GM21526 (cell line): ENCODE data around the gene VSTM5.
A peak's percentile ranks its signal among the peaks of the same experiment; 100 is the strongest.
"Not testable (repeated sequence)": the region's sequence is repeated elsewhere in the genome, so short reads cannot be mapped to it uniquely, and the experiment has no call there.

ENCODE experiments used
- ATAC-seq: cut with Tn5 transposase; IDR thresholded peaks from one replicate; pipeline ENCODE4 v1.9.1; 2021; ENCODE audit warnings: moderate library complexity; ENCODE audit not compliant: unreplicated experiment, low FRiP score

Gene VSTM5

GRCh38 chr11:93801366-93801765 lies 49.1 kb downstream of the VSTM5 start:
- no peak for ATAC-seq

- ATAC-seq = no peak
Observed at GRCh38 chr11:93796441-93797231, 53.8 kb downstream of the VSTM5 start.

DNA sequence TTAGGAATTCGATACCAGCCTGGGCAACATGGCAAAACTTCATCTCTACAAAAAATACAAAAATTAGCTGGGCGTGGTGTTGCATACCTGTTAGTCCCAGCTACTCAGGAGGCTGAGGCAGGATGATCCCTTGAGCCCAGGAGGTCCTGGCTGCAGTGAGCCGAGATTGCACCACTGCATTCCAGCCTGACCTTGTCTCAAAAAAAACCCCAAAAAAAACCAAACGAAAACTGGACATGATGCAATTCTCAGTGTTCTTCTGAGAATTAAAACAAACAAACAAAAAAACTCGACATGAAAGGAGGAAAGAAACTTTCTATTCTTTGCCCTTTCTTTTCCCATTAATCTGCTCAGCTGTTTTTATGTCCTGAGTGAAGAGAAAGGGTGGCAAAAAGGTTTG lies 58.9 kb downstream of the VSTM5 start:
- ATAC-seq = no peak

DNA sequence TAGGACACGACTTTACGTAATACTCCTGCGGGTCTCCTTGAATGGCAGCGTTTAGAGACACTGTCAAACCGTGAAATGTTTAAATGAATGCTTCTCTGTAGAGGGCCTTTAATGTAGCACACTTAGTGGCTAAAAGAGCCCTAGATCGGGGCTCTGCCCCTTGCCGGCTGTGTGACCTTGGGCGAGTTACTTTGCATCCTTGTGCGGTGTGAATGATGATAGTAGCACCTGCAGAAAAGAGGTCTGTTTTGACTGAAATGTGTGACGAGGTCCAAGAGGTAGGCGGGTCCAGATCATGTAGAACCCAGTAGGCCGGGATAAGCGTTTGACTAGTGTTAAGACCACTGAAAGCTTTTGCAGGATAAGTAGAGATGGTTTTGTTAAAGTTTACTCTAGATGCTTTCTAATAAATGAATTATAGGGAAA lies 65.5 kb downstream of the VSTM5 start:
- peak; percentile 37 for ATAC-seq

DNA sequence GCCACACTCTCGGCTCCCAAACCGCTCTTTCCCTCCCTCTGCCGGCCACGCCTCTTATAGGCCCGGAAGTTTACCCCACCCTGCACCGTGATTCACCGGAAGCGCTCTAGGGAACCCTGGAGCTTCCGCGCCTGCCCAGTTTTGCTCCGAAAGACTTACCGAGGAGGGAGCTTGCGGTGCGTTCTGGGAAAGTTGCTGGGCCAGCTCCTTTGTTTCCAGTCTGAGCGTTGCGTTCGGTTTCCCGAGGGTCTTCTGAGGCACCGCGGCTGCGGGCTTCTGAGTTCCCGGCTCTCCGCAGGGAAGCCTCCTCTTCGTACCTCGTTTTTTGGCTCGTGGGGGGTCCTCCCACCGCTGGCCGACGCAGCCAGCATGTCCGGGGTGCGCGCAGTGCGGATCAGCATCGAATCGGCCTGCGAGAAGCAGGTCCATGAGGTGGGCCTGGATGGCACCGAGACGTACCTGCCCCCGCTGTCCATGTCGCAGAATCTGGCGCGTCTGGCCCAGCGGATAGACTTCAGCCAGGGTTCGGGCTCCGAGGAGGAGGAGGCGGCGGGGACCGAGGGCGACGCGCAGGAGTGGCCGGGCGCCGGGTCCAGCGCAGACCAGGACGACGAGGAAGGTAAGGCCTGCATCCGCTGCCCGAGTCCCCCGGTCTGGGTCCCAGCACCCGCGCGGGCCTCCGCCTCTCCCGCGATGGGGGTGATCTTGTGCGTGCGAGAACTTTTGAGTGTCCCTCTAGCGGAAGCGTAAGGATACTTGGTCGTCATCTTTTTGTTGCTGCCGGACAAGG lies 66.1 kb downstream of the VSTM5 start, which contains the start of gene MED17:
MED17 (plus strand) TSS at position 138 of the 790 bp plus-strand sequence; CDS start at position 370, 232 bp downstream.
- peak; percentile 97 for ATAC-seq

DNA sequence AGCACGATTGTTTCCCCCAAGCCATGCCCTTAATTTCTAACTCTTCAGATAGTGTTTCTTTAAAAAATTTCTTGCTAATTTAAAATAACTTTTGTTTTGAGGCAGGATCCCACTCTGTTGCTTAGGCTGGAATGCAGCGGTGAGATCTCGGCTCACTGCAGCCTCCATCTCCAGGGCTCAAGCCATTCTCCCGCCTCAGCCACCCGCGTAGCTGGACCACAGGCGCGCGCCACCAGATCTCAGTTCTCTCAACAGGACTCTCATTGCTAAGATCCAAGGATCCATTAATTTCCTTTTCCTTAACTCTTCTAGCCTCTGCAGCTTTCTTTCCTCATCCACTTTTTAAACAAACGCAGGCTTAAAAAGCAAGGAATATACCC lies 66.7 kb downstream of the VSTM5 start:
- peak; percentile 47 for ATAC-seq

DNA sequence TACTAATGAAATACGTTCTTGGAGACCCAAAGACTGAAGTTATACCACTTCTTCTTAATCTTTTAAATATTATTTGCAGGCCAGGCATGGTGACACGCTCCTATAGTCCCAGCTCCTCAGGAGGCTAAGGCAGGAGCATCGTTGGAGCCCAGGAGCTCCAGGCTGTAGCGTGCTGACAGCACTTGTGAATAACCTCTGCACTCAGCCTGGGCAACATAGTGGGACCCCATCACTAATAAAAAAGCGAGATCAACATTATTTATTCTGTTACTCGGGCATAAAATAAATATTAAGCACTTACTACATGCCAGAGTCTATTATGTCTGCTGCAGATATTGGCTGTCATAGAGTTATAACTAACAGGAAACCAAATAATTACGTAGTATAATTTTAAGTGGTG lies 67.1 kb downstream of the VSTM5 start:
- ATAC-seq = no peak

- no peak for ATAC-seq
Observed at GRCh38 chr11:93775289-93775688, 75.1 kb downstream of the VSTM5 start.

GRCh38 chr11:93774560-93774959 lies 75.9 kb downstream of the VSTM5 start:
- ATAC-seq = not testable (repeated sequence)

- ATAC-seq = no peak
Observed at GRCh38 chr11:93773601-93774200, 76.7 kb downstream of the VSTM5 start.

GRCh38 chr11:93773045-93773477 lies 77.4 kb downstream of the VSTM5 start:
- no peak for ATAC-seq

DNA sequence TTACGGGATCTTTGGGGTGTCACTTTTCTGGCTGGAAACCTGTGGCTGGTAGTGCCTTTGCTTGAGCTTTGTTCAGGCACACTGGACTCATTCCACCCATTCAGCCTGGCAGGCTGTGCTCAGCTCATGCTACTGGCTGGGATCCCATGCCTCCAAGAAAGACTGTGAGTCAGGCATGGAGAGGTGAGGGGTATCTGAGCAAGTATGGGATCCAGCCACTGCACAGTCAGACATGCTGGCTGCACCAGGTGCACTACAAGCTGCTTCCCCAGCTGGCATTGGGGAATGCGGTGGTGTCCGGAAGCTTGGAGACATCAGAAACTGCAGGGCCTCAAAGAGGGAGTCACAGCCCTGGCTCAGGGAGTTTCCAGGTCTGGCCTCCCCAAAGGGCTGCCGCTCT lies 78.3 kb downstream of the VSTM5 start:
- no peak for ATAC-seq

GRCh38 chr11:93770160-93770559 lies 80.3 kb downstream of the VSTM5 start:
- no peak for ATAC-seq
